Spleen (tissue), 11 donors: ENCODE measurements around the gene CCIN. TPM values are rescaled to one million over a fixed set of nuclear protein-coding genes. Genes with fewer than 3 reads are reported as not detected.

Experiments used
- DNase-seq: peaks from one replicate; pipeline ENCODE4 v3.0.0-alpha.2; 2020
- H3K27ac ChIP-seq, 8 donors: fragments of 200-600 bp; sonication (generic) in 7 of 8; 1 replicate in 4 of 8; 2 replicates in 4 of 8; pipeline versions ENCODE4 v1.5.0 to v1.8.0; 2016 to 2021; ENCODE audit warnings: inconsistent platforms in 4 of 8, mild to moderate bottlenecking in 4 of 8, moderate library complexity in 1 of 8
- H3K27me3 ChIP-seq, 7 donors: fragments of 200-600 bp; sonication (generic) in 6 of 7; replicated peaks in 1 of 7; 1 replicate in 4 of 7; 2 replicates in 3 of 7; pipeline versions ENCODE4 v1.5.0 to v1.8.0; 2016 to 2021; ENCODE audit warnings: inconsistent platforms in 3 of 7, mild to moderate bottlenecking in 1 of 7
- H3K36me3 ChIP-seq, 6 donors: fragments of 200-600 bp; sonication (generic) in 5 of 6; 1 replicate in 4 of 6; 2 replicates in 2 of 6; pipeline versions ENCODE4 v1.5.0 to v1.8.0; 2016 to 2021; ENCODE audit warnings: inconsistent platforms in 2 of 6
- H3K4me1 ChIP-seq, 6 donors: fragments of 200-600 bp; sonication (generic) in 5 of 6; 1 replicate in 3 of 6; 2 replicates in 3 of 6; pipeline versions ENCODE4 v1.5.0 to v1.8.0; 2016 to 2021; ENCODE audit warnings: inconsistent platforms in 3 of 6
- H3K4me3 ChIP-seq, 8 donors: fragments of 200-600 bp; sonication (generic) in 7 of 8; 1 replicate in 4 of 8; 2 replicates in 4 of 8; pipeline versions ENCODE4 v1.5.0 to v1.8.0; 2016 to 2021; ENCODE audit warnings: inconsistent platforms in 4 of 8, mild to moderate bottlenecking in 4 of 8, moderate library complexity in 2 of 8
- H3K9me3 ChIP-seq, 8 donors: fragments of 200-600 bp; sonication (generic) in 7 of 8; 1 replicate in 4 of 8; 2 replicates in 4 of 8; pipeline versions ENCODE4 v1.5.0 to v1.8.0; 2016 to 2021; ENCODE audit warnings: inconsistent platforms in 4 of 8
- POLR2A ChIP-seq, 3 donors: fragments of 450-650 bp; IDR thresholded peaks; one replicate each; pipeline ENCODE4 v1.5.1; 2017; ENCODE audit warnings: antibody characterized with exemption in 3 of 3, mild to moderate bottlenecking in 1 of 3
- POLR2AphosphoS5 ChIP-seq, 3 donors: sonication (generic); formaldehyde crosslinking; IDR thresholded peaks; one replicate each; pipeline ENCODE4 v1.5.1; 2017; ENCODE audit warnings: antibody characterized with exemption in 3 of 3
- WGBS, 5 donors: extraction: QIAGEN DNeasy Blood & Tissue Kit in 3 of 5; methylation state at CpG; one replicate each; pipeline versions ENCODE4 v1.1.5 to v1.1.7; 2013 to 2018; 5-methylcytosine and 5-hydroxymethylcytosine counted together
- intact Hi-C: fragments of 100-400 bp; cut with DNase I; formaldehyde crosslinking; loops from one replicate; pipeline ENCODE4 v1.15.0; 2023; ENCODE audit warnings: low total_unique reads
- polyA plus RNA-seq, 3 donors: library from polyadenylated mRNA; stranded (reverse); fragments of 200-250 nt; gene quantifications; one replicate each; pipeline ENCODE4 v1.2.1, GENCODE V29; 2013
- total RNA-seq, 7 donors: library from RNA; depleted of rRNA in 3 of 7; stranded (reverse); fragments of >200 nt in 3 of 7; fragmentation: NEBNext Ultra II Directional in 4 of 7; extraction: Animal tissue kit (Norgen Biotek cat#: 25700) in 4 of 7; gene quantifications; one replicate each; pipeline versions ENCODE4 v1.1.0 to v1.2.1, GENCODE V29; 2016 to 2021
- TF ChIP-seq, protein P1 (sequence below), 11 experiments: fragments of 200-600 bp in 7 of 11; fragments of 450-650 bp in 4 of 11; sonication (generic) in 4 of 11; IDR thresholded peaks in 8 of 11; conservative IDR thresholded peaks in 3 of 11; 1 replicate in 7 of 11; 2 replicates in 4 of 11; pipeline versions ENCODE4 v1.4.0 to v1.8.0; 2016 to 2021; ENCODE audit warnings: antibody characterized with exemption in 11 of 11, inconsistent platforms in 4 of 11, mild to moderate bottlenecking in 1 of 11
- donor health status: healthy with polysubstance abuse.
- donor health status: DM: no; HTN: no; CAD: no; lungs with moderate emphysema.
- donor health status: DM: no; HTN: no; CAD: no.
- donor health status: Bipolar disorder and iron deficiency.
- donor health status: healthy.
- donor health status: DM: no; HTN: no; CAD: no.
- donor health status: DM: yes; HTN: yes; CAD: no.

The CCIN gene
- total and polyA plus RNA-seq, 10 donors: 0.03 to 1.0 (median 0.13) TPM; not detected in 3

DNA sequence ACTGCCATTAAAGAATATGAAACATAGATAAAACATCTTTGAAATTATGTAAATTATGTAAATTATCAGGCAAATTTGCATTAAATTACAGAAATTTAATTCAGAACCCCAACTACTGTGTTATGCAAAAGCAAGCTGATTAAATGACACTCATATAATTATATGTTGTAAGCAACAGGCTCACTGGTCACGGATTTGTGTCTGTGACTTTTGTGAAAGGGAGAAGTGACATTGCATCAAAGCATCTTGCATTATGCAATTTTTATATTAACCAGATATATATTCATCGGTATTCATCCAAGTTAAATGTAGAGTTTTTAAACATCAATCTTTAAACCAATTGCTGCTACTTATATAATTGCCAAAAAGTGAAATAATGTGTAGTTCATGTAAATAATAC lies 45.7 kb upstream of the CCIN start:
- no peak overlapping the region for H3K4me3 ChIP-seq
- H3K36me3 ChIP-seq: peaks cover 0 to 45% (median 9%) of the 10 kb centered on the region in 6 donors
- no peak overlapping the region for H3K27ac ChIP-seq
- TF ChIP-seq, protein P1, sequence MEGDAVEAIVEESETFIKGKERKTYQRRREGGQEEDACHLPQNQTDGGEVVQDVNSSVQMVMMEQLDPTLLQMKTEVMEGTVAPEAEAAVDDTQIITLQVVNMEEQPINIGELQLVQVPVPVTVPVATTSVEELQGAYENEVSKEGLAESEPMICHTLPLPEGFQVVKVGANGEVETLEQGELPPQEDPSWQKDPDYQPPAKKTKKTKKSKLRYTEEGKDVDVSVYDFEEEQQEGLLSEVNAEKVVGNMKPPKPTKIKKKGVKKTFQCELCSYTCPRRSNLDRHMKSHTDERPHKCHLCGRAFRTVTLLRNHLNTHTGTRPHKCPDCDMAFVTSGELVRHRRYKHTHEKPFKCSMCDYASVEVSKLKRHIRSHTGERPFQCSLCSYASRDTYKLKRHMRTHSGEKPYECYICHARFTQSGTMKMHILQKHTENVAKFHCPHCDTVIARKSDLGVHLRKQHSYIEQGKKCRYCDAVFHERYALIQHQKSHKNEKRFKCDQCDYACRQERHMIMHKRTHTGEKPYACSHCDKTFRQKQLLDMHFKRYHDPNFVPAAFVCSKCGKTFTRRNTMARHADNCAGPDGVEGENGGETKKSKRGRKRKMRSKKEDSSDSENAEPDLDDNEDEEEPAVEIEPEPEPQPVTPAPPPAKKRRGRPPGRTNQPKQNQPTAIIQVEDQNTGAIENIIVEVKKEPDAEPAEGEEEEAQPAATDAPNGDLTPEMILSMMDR (IDR thresholded peaks at IDR 0.05 in 8 of 11, conservative IDR thresholded peaks at IDR 0.05 in 3 of 11): no peak
- TF ChIP-seq POLR2A (IDR thresholded peaks at IDR 0.05): no peak
- no peak for TF ChIP-seq POLR2AphosphoS5 (IDR thresholded peaks at IDR 0.05)
- intact Hi-C loops: no loop called here
- 53 to 90% (median 70%) methylated on average over 2 of the region's 2 CpGs for WGBS, 5 donors
- H3K9me3 ChIP-seq: no peaks in the 10 kb centered on the region
- no peaks in the 10 kb centered on the region for H3K27me3 ChIP-seq
- peaks cover 0 to 46% (median 13%) of the 10 kb centered on the region in 6 donors for H3K4me1 ChIP-seq
- no peak for DNase-seq

DNA sequence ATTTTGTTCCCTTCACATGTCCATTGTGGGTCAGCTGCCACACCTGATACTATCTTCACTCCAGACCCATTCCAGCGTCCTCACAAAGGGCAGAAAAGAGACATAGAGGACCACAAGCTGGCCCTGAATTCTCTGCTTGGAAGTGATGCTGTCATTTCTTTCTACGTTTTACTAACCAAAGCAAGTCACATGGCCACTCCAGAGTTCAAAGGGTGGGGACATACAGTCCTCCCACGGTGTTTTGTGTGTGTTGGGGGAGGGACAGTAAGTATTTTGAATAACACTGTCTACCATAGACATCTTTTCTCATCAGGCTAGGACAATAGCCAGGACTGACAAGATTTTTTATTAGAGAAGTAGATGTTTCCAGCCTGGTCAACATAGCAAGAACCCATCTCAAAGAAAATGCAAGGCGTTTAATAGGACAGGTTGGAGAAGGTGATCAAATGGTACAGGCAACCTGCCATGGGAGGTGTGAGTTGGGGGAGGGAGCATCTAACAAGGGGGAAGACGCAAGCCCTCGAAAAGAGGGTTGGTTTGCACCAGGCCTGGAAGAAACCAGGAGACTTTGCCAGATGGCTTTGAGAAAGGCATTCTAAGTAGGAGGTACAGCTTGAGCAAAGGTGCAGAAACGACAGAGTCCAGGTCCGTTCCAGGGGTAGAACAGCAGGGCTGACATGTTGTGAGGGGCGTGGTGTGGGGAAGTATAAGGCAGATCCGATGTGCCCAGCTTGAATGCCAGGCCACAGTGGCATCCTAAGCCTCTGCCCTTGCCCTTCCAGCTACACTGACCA lies 43.9 kb upstream of the CCIN start:
- 81 to 85% (median 82%) methylated on average over 10 of the region's 10 CpGs for WGBS, 5 donors
- DNase-seq: no peak

DNA sequence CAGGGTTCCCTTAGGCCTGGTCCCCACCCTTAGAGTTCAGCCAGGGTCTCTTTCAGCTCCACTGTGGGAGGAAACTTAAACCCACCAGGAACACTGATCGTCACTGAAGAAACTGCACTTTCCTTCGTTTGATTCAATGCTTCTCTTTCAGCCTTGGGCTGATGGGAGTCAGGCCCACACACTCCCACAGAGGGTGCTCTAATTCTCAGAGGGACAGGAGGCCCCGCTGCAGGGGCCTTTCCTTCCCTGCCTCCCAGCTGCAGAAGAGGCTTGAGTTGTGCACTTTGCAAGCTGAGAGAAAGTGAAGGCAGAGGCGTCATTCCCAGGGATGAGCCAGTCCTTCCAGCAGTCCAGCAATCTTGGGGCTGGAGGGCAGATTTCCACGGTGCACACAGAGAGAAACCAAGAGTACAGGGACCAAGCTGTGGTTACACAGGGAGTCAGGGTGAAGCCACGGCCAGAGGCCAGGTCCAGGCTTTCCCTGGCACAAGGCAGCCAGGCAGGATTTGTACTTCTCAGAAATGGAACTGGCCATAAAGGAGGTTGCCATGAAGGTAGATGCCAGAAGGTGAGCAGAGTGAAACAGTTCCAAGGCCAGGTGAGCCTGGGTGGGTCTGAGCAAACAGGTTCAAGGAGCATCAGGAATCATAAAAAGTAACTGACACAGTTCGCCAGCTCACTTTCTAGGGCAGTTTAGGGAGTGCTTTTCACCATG lies 43.0 kb upstream of the CCIN start:
- Histone ChIP-seq H3K27me3 (no peaks in the 10 kb centered on the region), H3K36me3 (peaks cover 0 to 23% (median 8%) of the 10 kb centered on the region in 6 donors), H3K9me3 (no peaks in the 10 kb centered on the region), H3K4me3 (no peak overlapping the region), H3K27ac (peak overlapping the region in 3 of 8 donors; percentile 8 to 83 (median 79)), H3K4me1 (peaks cover 0 to 57% (median 16%) of the 10 kb centered on the region in 6 donors)
- intact Hi-C loops: no loop called here
- TF ChIP-seq, protein P1 (IDR thresholded peaks at IDR 0.05 in 8 of 11, conservative IDR thresholded peaks at IDR 0.05 in 3 of 11): no peak
- TF ChIP-seq POLR2A (IDR thresholded peaks at IDR 0.05) (no peak), POLR2AphosphoS5 (IDR thresholded peaks at IDR 0.05) (no peak)
- DNase-seq: no peak
- WGBS, 5 donors: 56 to 65% (median 61%) methylated on average over 7 of the region's 7 CpGs

More for the DNA sequence above, 43.9 kb upstream of the CCIN start:
- Histone ChIP-seq H3K27ac (peak overlapping the region in 2 of 8 donors; percentile 8 to 83), H3K9me3 (no peaks in the 10 kb centered on the region), H3K36me3 (peaks cover 0 to 31% (median 9%) of the 10 kb centered on the region in 6 donors), H3K4me1 (peaks cover 0 to 57% (median 16%) of the 10 kb centered on the region in 6 donors), H3K27me3 (no peaks in the 10 kb centered on the region), H3K4me3 (no peak overlapping the region)
- intact Hi-C loops: no loop called here
- TF ChIP-seq, protein P1 (IDR thresholded peaks at IDR 0.05 in 8 of 11, conservative IDR thresholded peaks at IDR 0.05 in 3 of 11): no peak
- TF ChIP-seq POLR2AphosphoS5 (IDR thresholded peaks at IDR 0.05) (no peak), POLR2A (IDR thresholded peaks at IDR 0.05) (no peak)
